NB4 (cell line): ENCODE data around the gene CADPS.

Experiments used
- DNase-seq: peaks from one replicate; pipeline ENCODE4 v3.0.0; 2010; ENCODE audit warnings: low read depth
- H3K4me3 ChIP-seq: one replicate; pipeline ENCODE4 v1.5.1; 2011; ENCODE audit warnings: mild to moderate bottlenecking, low read depth, low read length, moderate library complexity
- MYC ChIP-seq: IDR thresholded peaks from 2 replicates; pipeline ENCODE4 v1.6.1; 2011; ENCODE audit warnings: low read depth, low read length
- POLR2A ChIP-seq: IDR thresholded peaks from 2 replicates; pipeline ENCODE4 v1.6.1; 2011; ENCODE audit warnings: mild to moderate bottlenecking; ENCODE audit not compliant: insufficient read length; ENCODE audit errors: extremely low read depth
- TF ChIP-seq, protein P1 (sequence below): IDR thresholded peaks from one replicate; pipeline ENCODE4 v1.5.1; 2012; ENCODE audit warnings: low read depth, low read length
- TF ChIP-seq, protein P2 (sequence below): IDR thresholded peaks from 2 replicates; pipeline ENCODE4 v1.6.1; 2011; ENCODE audit warnings: low read depth, low read length

The CADPS gene

DNA sequence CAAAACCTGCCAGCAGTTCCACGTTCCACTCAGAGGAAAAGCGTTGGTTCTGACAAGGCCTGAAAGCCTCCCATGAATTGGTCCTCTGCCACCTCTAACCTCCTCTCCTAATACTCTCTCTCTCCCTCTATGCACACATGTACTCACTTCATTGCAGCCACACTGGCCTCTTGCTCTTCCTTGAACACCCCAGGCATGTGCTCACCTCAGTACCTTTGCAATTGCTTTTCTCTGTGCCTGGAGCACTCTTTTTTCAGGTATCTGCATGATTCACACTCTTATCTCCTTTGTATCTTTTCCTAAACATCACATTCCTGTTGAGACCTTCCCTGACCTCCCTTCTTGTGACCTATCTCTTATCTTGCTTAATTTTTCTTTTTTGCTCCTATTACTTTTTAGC lies 323.7 kb downstream of the CADPS start:
- H3K4me3 ChIP-seq, result no peak overlapping the region
- TF ChIP-seq MYC, result no peak
- no peak for DNase-seq

DNA sequence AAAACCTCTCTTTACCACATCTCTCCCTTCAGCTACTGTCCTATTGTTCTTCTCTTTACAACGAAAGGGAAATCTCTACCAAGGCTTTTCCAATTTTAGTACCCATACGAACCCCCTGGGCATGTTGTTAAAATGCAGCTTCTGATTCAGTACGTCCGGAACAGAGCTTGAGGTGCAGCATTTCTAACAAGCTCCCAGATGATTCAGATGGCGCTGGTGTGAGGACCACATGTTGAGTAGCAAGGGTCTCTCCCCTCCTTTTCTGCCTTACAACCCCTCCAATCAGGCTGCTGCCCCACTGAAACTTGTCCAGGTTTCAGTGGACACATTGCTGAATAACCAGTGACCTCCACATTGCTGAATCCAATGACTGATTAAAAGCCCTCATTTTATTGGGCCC lies 324.8 kb downstream of the CADPS start:
- TF ChIP-seq POLR2A, result no peak
- TF ChIP-seq, protein P1, sequence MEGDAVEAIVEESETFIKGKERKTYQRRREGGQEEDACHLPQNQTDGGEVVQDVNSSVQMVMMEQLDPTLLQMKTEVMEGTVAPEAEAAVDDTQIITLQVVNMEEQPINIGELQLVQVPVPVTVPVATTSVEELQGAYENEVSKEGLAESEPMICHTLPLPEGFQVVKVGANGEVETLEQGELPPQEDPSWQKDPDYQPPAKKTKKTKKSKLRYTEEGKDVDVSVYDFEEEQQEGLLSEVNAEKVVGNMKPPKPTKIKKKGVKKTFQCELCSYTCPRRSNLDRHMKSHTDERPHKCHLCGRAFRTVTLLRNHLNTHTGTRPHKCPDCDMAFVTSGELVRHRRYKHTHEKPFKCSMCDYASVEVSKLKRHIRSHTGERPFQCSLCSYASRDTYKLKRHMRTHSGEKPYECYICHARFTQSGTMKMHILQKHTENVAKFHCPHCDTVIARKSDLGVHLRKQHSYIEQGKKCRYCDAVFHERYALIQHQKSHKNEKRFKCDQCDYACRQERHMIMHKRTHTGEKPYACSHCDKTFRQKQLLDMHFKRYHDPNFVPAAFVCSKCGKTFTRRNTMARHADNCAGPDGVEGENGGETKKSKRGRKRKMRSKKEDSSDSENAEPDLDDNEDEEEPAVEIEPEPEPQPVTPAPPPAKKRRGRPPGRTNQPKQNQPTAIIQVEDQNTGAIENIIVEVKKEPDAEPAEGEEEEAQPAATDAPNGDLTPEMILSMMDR, result no peak
- TF ChIP-seq, protein P2, sequence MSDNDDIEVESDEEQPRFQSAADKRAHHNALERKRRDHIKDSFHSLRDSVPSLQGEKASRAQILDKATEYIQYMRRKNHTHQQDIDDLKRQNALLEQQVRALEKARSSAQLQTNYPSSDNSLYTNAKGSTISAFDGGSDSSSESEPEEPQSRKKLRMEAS, result no peak
- TF ChIP-seq MYC, result no peak
- no peak for DNase-seq
- no peak overlapping the region for H3K4me3 ChIP-seq

DNA sequence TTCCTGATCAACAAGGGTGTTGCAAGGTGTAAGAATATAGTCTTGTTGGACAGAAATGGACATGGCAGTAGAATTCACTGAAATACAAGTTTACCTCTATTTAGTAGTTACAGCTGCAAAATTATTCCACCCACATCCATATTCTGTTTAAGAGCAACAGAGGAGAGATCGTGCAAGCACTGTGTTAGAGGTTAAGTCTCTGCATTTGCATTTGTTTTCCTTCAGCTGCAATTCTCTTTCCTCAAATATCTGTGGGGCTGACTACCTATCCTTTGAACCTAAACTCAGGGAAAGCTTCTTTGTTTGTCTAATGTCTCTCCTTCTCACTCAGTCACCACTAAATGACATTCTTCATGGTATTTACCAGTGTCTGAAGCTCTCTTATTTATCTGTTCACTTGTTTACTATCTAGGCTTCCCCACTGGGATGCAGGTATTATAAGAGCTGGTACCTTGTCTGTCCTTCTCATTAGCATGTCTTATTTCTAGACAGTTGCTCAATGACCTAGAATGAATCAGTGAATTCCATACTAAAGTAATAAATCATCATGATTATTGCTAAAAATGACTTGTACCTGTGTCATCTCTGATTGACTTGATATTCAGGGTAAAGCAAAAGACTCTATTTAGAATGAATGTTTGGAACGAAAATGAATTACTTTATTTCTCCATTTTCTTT lies 326.5 kb downstream of the CADPS start:
- H3K4me3 ChIP-seq, result no peak overlapping the region
- TF ChIP-seq, protein P1, result no peak
- TF ChIP-seq MYC (no peak), POLR2A (no peak)
- TF ChIP-seq, protein P2, result no peak

DNA sequence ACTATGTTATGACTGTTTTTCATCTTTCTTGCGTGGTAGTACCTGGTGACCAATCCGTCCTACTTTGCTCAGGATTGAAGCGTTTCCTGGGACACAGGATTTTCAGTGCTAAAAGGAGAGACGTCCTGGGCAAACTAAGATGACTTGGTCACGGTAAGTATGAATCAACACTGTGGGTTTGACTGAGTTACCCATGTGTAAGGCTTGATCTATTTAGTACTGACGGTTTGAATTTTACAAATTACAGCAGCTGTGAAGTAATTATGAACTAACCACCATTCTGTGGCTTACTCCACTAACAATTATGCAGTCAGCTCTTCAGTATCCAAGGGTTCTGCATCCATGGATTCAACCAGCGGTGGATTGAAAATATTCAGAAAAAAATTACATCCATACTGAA lies 328.9 kb downstream of the CADPS start:
- TF ChIP-seq, protein P2, result no peak
- TF ChIP-seq, protein P1, result no peak
- no peak for TF ChIP-seq MYC
- no peak for TF ChIP-seq POLR2A
- no peak for DNase-seq
- H3K4me3 ChIP-seq, result no peak overlapping the region

More for the DNA sequence above, 326.5 kb downstream of the CADPS start:
- no peak for DNase-seq

DNA sequence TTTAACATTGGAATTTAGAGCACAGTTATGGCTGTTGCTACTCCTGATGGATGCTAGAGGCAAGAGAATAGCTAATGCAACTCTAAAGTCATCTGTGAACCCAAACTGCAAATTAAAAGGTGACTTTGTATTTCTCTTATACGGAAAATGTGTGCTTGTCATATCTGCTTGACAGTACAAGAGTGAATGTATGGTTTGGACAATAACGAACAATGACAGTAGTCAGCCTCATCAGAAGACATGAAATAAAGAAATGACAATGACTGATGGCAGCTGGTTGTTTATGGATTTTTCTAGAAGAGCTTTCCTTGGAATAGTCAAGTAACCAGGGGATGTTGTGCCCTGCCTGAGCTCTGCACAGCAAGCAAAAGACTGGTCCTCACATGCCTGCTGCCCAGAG lies 333.0 kb downstream of the CADPS start:
- TF ChIP-seq MYC (no peak), POLR2A (no peak)
- TF ChIP-seq, protein P1, result no peak
- TF ChIP-seq, protein P2, result no peak
- no peak for DNase-seq
- no peak overlapping the region for H3K4me3 ChIP-seq

DNA sequence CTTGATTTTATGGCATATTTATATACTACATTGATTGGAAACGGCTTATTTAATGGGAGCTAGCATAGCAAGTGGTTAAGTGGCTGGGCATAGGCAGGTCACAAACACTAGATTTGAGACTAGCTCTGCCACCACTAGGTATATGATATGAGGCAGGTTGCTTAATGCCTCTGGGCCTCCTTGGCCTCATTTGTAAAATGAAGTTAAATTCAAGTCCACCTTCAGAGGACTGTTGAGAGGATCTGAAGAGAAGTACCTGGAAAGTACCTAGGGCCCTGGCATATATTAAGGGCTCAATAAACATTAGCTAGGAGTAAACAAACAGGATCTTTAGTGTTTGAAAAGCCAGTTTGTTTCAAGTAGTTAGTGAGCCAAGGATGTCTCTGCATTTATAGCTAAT lies 335.5 kb downstream of the CADPS start:
- no peak overlapping the region for H3K4me3 ChIP-seq
- TF ChIP-seq, protein P1, result no peak
- TF ChIP-seq, protein P2, result no peak
- TF ChIP-seq POLR2A, result no peak
- TF ChIP-seq MYC, result no peak
- DNase-seq, result no peak
